ENCODE results near the gene ACTBL2. TPM values are rescaled to one million over a fixed set of nuclear protein-coding genes. Genes with fewer than 3 reads are reported as not detected.

ACTBL2 gene
- total RNA-seq (2022; extraction: Qiagen RNA extraction), result 0.05 to 0.07 TPM (median 0.06 TPM) in 3 of 5 replicates, not detected in the others

DNA sequence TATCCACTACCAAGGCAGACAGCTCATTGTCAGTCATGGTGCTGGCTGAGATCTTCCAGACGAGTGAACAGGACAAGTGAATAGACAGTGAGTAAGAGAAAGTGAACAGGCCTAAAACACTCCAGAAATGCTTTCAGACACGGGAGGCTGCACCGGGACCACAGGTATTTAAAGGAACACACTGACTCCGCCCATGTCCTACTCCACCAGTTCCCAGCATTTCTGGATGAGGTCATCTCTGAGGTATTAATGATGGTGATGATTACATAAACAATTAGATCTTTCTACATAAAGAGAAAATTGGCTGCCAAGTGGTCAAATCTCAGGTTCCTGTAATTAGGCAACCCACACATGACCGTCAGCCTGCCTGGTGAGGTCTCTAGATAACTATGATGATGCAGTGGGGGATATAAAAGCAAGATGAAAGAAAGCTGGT, at the start of gene ACTBL2:
Gene ACTBL2, minus strand, starts transcription at position 141 of the 436 bp plus-strand sequence. Its CDS starts 104 bp downstream, at position 37.

